ENCODE results near the gene LRPPRC. TPM values are rescaled to one million over a fixed set of nuclear protein-coding genes. Genes with fewer than 3 reads are reported as not detected.

Gene LRPPRC
- total and polyA plus RNA-seq, 10 of the 15 experiments (the other 5 are each of a cell fraction or from before 2014, with no cell fraction given): 34.1 to 152 (median 97.0) TPM

DNA sequence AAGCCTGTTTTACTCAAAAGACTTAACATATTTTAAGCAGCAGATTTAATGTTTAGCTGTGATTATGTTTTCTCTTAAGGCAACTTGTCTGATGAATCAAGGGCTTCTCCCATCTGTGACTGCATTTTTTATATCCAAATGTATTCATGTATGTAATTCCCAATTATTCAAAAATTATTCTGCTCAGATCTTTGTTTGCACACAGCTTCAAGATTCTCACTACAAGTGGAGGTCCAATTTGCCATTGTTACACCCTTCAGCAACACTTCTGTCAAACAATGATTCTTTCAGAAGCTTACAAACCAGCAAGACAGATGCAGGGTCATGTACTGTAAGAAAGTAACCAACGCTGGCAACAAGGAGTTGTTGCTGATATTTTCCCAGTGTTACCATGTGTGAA is 5.9 kb upstream of the LRPPRC start:
- ChIA-PET SMC1A (ENCODE audit: uncharacterized antibody, unreplicated experiment) (no interaction called here), CTCF (no interaction called here), POLR2A (no interaction called here), RAD21 (ENCODE audit: unreplicated experiment) (no interaction called here)
- TF ChIP-seq ATF7 (IDR thresholded peaks at IDR 0.05; ENCODE audit: low read depth) (no peak), RBBP5 (conservative IDR thresholded peaks at IDR 0.05) (no peak)
- Histone ChIP-seq H3K4me3 (no peak overlapping the region), H3K4me2 (ENCODE audit: control insufficient read depth, insufficient read depth) (no peak overlapping the region), H2AFZ (ENCODE audit: control insufficient read depth, low read depth, low read length) (no peak overlapping the region), H3K9me3 (replicated peaks; ENCODE audit: control insufficient read depth, insufficient read depth, low read length) (no peaks in the 10 kb centered on the region), H3K27ac (ENCODE audit: control insufficient read depth, insufficient read depth) (no peak overlapping the region), H3K9ac (ENCODE audit: control insufficient read depth, insufficient read depth, low read length) (no peak overlapping the region), H3K36me3 (ENCODE audit: control insufficient read depth in 2 of 2, insufficient read depth in 2 of 2, low read length in 1 of 2) (no peaks in the 10 kb centered on the region), H3K4me1 (ENCODE audit: control insufficient read depth, insufficient read depth, low read length) (no peaks in the 10 kb centered on the region), H4K20me1 (ENCODE audit: control insufficient read depth, insufficient read depth) (no peaks in the 10 kb centered on the region), H3K79me2 (ENCODE audit: control insufficient read depth, insufficient read depth, low read length) (no peaks in the 10 kb centered on the region), H3K27me3 (replicated peaks in 1 of 2; ENCODE audit: control insufficient read depth in 2 of 2, insufficient read depth in 2 of 2, low read length in 1 of 2) (no peaks in the 10 kb centered on the region; a peak in 1 of 4 replicates)
- no peak for ATAC-seq
- intact Hi-C loops (cut with micrococcal nuclease; ENCODE audit: unreplicated experiment) (no loop called here), in situ Hi-C loops (cut with MboI) (no loop called here)
- no peak for DNase-seq (ENCODE audit: low read depth, low spot score)
- 88% methylated on average over 1 of the region's 1 CpG for WGBS (ENCODE audit: insufficient coverage, insufficient replicate concordance, low lambda C conversion rate, missing lambda C conversion rate)
- no TSS peak for BruUV-seq (replicated peaks)
- FAIRE-seq: no peak

DNA sequence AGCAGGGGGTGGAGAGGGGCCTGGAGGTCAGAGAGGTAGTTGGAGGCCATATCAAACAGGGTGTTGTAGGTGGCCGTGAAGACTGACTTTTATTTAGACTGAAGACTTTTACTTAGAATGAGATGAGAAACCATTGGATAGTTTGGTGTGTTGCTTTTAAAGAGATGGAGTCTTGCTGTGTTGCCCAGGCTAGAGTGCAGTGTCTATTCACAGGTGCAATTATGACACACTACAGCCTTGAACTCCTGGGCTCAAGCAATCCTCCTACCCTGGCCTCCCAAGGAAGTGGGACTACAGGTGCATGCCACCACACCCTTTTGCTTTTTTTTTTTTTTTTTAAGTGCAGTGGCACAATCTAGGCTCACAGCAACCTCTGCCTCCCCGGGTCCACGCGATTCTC is 2.5 kb upstream of the LRPPRC start:
- ATAC-seq (no peak), DNase-seq (ENCODE audit: low read depth, low spot score) (no peak), FAIRE-seq (no peak)
- Histone ChIP-seq H3K4me2 (ENCODE audit: control insufficient read depth, insufficient read depth) (no peak overlapping the region), H3K9me3 (replicated peaks; ENCODE audit: control insufficient read depth, insufficient read depth, low read length) (no peaks in the 10 kb centered on the region), H3K27ac (ENCODE audit: control insufficient read depth, insufficient read depth) (no peak overlapping the region), H3K4me3 (no peak overlapping the region), H3K27me3 (replicated peaks in 1 of 2; ENCODE audit: control insufficient read depth in 2 of 2, insufficient read depth in 2 of 2, low read length in 1 of 2) (no peaks in the 10 kb centered on the region), H3K79me2 (ENCODE audit: control insufficient read depth, insufficient read depth, low read length) (peaks cover 27% of the 10 kb centered on the region), H3K9ac (ENCODE audit: control insufficient read depth, insufficient read depth, low read length) (no peak overlapping the region), H2AFZ (ENCODE audit: control insufficient read depth, low read depth, low read length) (no peak overlapping the region), H3K36me3 (ENCODE audit: control insufficient read depth in 2 of 2, insufficient read depth in 2 of 2, low read length in 1 of 2) (no peaks in the 10 kb centered on the region), H4K20me1 (ENCODE audit: control insufficient read depth, insufficient read depth) (no peaks in the 10 kb centered on the region), H3K4me1 (ENCODE audit: control insufficient read depth, insufficient read depth, low read length) (peaks cover 4% of the 10 kb centered on the region; the same call in 1 of the 2 replicates)
- 96% methylated on average over 4 of the region's 4 CpGs for WGBS (ENCODE audit: insufficient coverage, insufficient replicate concordance, low lambda C conversion rate, missing lambda C conversion rate)
- ChIA-PET SMC1A (ENCODE audit: uncharacterized antibody, unreplicated experiment) (no interaction called here), POLR2A (no interaction called here), RAD21 (ENCODE audit: unreplicated experiment) (no interaction called here), CTCF (no interaction called here)
- in situ Hi-C loops (cut with MboI) (no loop called here), intact Hi-C loops (cut with micrococcal nuclease; ENCODE audit: unreplicated experiment) (no loop called here)
- BruUV-seq (replicated peaks): no TSS peak
- TF ChIP-seq MEF2A (IDR thresholded peaks at IDR 0.05; ENCODE audit: insufficient read depth, low read depth, low read length): no peak
- no peak for TF ChIP-seq CEBPB (IDR thresholded peaks at IDR 0.05; ENCODE audit: borderline replicate concordance in 1 of 2, low read depth in 2 of 2, low read length in 2 of 2)
- TF ChIP-seq MXI1 (IDR thresholded peaks at IDR 0.05; ENCODE audit: low read depth, low read length): no peak
- TF ChIP-seq ZNF207 (IDR thresholded peaks at IDR 0.05; ENCODE audit: borderline replicate concordance): no peak
- TF ChIP-seq TCF3 (IDR thresholded peaks at IDR 0.05; ENCODE audit: borderline replicate concordance, insufficient read depth, low read depth, low read length): no peak
- TF ChIP-seq, protein P1, sequence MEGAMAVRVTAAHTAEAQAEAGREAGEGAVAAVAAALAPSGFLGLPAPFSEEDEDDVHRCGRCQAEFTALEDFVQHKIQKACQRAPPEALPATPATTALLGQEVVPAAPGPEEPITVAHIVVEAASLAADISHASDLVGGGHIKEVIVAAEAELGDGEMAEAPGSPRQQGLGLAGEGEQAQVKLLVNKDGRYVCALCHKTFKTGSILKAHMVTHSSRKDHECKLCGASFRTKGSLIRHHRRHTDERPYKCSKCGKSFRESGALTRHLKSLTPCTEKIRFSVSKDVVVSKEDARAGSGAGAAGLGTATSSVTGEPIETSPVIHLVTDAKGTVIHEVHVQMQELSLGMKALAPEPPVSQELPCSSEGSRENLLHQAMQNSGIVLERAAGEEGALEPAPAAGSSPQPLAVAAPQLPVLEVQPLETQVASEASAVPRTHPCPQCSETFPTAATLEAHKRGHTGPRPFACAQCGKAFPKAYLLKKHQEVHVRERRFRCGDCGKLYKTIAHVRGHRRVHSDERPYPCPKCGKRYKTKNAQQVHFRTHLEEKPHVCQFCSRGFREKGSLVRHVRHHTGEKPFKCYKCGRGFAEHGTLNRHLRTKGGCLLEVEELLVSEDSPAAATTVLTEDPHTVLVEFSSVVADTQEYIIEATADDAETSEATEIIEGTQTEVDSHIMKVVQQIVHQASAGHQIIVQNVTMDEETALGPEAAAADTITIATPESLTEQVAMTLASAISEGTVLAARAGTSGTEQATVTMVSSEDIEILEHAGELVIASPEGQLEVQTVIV (IDR thresholded peaks at IDR 0.05; ENCODE audit: borderline replicate concordance, partially characterized antibody): no peak
- TF ChIP-seq, protein P2, sequence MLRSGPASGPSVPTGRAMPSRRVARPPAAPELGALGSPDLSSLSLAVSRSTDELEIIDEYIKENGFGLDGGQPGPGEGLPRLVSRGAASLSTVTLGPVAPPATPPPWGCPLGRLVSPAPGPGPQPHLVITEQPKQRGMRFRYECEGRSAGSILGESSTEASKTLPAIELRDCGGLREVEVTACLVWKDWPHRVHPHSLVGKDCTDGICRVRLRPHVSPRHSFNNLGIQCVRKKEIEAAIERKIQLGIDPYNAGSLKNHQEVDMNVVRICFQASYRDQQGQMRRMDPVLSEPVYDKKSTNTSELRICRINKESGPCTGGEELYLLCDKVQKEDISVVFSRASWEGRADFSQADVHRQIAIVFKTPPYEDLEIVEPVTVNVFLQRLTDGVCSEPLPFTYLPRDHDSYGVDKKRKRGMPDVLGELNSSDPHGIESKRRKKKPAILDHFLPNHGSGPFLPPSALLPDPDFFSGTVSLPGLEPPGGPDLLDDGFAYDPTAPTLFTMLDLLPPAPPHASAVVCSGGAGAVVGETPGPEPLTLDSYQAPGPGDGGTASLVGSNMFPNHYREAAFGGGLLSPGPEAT (IDR thresholded peaks at IDR 0.05; ENCODE audit: low read depth): no peak
- TF ChIP-seq IRF4 (IDR thresholded peaks at IDR 0.05; ENCODE audit: low read depth, low read length): no peak
- no peak for TF ChIP-seq RFX5 (IDR thresholded peaks at IDR 0.05; ENCODE audit: low read depth, low read length)
- no peak for TF ChIP-seq NFXL1 (IDR thresholded peaks at IDR 0.05; ENCODE audit: borderline replicate concordance)
- TF ChIP-seq ATF7 (IDR thresholded peaks at IDR 0.05; ENCODE audit: low read depth): no peak
- no peak for TF ChIP-seq RAD21 (IDR thresholded peaks at IDR 0.05; ENCODE audit: insufficient read depth, low read depth, low read length)
- TF ChIP-seq RCOR1 (conservative IDR thresholded peaks at IDR 0.05; ENCODE audit: low read depth, low read length): no peak
- TF ChIP-seq SIX5 (IDR thresholded peaks at IDR 0.05; ENCODE audit: low read depth, low read length, severe bottlenecking): no peak
- no peak for TF ChIP-seq RB1 (IDR thresholded peaks at IDR 0.05; ENCODE audit: borderline replicate concordance)
